Skin of body (tissue), 2 donors: ENCODE results near the gene MCF2L. TPM values are rescaled to one million over a fixed set of nuclear protein-coding genes. Genes with fewer than 3 reads are reported as not detected.
A peak's percentile ranks its signal among the peaks of the same experiment; 100 is the strongest.
"Not testable (repeated sequence)": the region's sequence is repeated elsewhere in the genome, so short reads cannot be mapped to it uniquely, and the experiment has no call there.

Source experiments
- DNase-seq: peaks from one replicate; lab custom pipeline; 2025; lab: John Stamatoyannopoulos, UW
- total RNA-seq: library from RNA; depleted of rRNA; stranded (reverse); fragments of >200 nt; gene quantifications from one replicate; pipeline ENCODE4 v1.2.3, GENCODE V29; 2014

Gene MCF2L
- total RNA-seq, 1 donor from 2014 or later = 23.9 TPM

GRCh38 chr13:113063091-113063491 is 94.1 kb downstream of the MCF2L start:
- DNase-seq = no peak

GRCh38 chr13:113064000-113064533 is 95.1 kb downstream of the MCF2L start:
- DNase-seq = no peak

GRCh38 chr13:113064534-113065405 is 95.8 kb downstream of the MCF2L start:
- peak; percentile 72 for DNase-seq

GRCh38 chr13:113065406-113066141 is 96.6 kb downstream of the MCF2L start:
- no peak for DNase-seq

GRCh38 chr13:113066142-113066455 is 97.1 kb downstream of the MCF2L start:
- no peak for DNase-seq

GRCh38 chr13:113066746-113067145 is 97.7 kb downstream of the MCF2L start:
- DNase-seq = no peak

GRCh38 chr13:113069861-113070805 is 101.1 kb downstream of the MCF2L start:
- DNase-seq = no peak

GRCh38 chr13:113070855-113071254 is 101.8 kb downstream of the MCF2L start:
- DNase-seq = no peak

- DNase-seq = no peak
Measured at GRCh38 chr13:113072376-113072775, 103.4 kb downstream of the MCF2L start.

- no peak for DNase-seq
Measured at GRCh38 chr13:113073942-113074341, 104.9 kb downstream of the MCF2L start.

GRCh38 chr13:113074401-113074800 is 105.4 kb downstream of the MCF2L start:
- DNase-seq = no peak

GRCh38 chr13:113074876-113075275 is 105.9 kb downstream of the MCF2L start:
- DNase-seq = no peak

- no peak for DNase-seq
Measured at GRCh38 chr13:113075711-113076110, 106.7 kb downstream of the MCF2L start.

GRCh38 chr13:113076681-113077401 is 107.8 kb downstream of the MCF2L start:
- DNase-seq = no peak

GRCh38 chr13:113077566-113077952 is 108.5 kb downstream of the MCF2L start:
- DNase-seq = no peak

- DNase-seq = no peak
Measured at GRCh38 chr13:113077953-113078901, 109.2 kb downstream of the MCF2L start.

GRCh38 chr13:113078902-113079780 is 110.1 kb downstream of the MCF2L start:
- no peak for DNase-seq

GRCh38 chr13:113079781-113080080 is 110.7 kb downstream of the MCF2L start:
- not testable (repeated sequence) for DNase-seq

- DNase-seq = no peak
Measured at GRCh38 chr13:113080361-113080831, 111.4 kb downstream of the MCF2L start.
